ENCODE data around the gene CCNL2. TPM values are rescaled to one million over a fixed set of nuclear protein-coding genes. Genes with fewer than 3 reads are reported as not detected.

CCNL2 gene
- total RNA-seq, 2 donors from 2014 or later: 166 to 180 TPM

GRCh38 chr1:1435911-1436629 lies 36.9 kb upstream of the CCNL2 start:
- Mint-ChIP-seq H3K4me1 (ENCODE audit: low read depth) (peaks cover 6% of the 10 kb centered on the region), H3K27me3 (ENCODE audit: low read depth) (peaks cover 11% of the 10 kb centered on the region), H3K36me3 (ENCODE audit: insufficient read depth in 2 of 2) (no peaks in the 10 kb centered on the region), H3K4me3 (peak overlapping the region; percentile 73 to 74), H3K9me3 (no peaks in the 10 kb centered on the region), H3K27ac (no peak overlapping the region)
- DNase-seq (no peak), ATAC-seq (replicated peaks in 1 of 2) (no peak)

DNA sequence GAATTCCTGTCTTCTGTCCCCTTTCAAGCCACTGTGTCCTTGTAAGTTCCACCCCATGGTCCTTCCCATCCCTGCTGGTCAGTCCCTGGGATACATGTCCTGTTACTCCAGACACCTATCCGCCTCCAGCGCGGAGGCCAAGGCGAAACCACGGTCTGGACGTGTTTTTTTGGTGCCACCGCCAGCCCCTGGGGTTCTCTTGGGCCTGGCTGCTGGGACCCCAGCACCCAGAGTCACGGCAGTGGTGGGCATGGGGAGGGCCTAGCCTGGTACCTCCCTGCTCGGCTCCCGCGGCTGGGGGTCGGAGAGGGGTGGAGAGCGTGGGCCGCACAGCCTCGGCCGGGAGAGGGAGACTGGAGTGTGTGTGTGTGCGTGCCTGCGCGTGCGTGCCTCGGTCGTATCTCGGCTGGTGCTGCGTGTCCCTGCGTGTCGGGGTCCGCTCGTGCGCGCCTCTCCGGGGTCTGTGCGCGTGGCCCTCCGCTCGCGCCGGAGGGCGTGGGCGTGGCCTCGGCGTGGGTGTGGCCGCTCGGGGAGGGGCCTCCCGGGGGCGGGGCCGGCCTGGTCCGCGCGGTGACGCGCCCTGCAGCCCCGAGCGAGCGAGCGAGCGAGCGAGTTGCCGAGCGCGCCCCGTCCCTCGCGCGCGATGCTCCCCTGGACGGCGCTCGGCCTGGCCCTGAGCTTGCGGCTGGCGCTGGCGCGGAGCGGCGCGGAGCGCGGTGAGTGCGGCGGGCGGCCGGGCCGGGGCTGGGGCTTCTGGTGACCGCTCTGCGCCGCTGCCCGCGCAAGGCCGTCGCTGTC lies 36.2 kb upstream of the CCNL2 start, which contains the start of gene VWA1:
Gene VWA1, plus strand, starts transcription at position 585 of the 798 bp plus-strand sequence. Its CDS starts 59 bp downstream, at position 644.
- Mint-ChIP-seq H3K9me3 (no peaks in the 10 kb centered on the region), H3K27ac (no peak within 1 kb of the TSS), H3K4me3 (peak within 1 kb of the TSS; percentile 74 to 82), H3K4me1 (ENCODE audit: low read depth) (no peaks in the 10 kb centered on the region), H3K27me3 (ENCODE audit: low read depth) (peaks cover 11% of the 10 kb centered on the region), H3K36me3 (ENCODE audit: insufficient read depth in 2 of 2) (no peaks in the 10 kb centered on the region)
- DNase-seq: peak; percentile 77 to 84
- peak; percentile 78 to 80 for ATAC-seq (replicated peaks in 1 of 2)

DNA sequence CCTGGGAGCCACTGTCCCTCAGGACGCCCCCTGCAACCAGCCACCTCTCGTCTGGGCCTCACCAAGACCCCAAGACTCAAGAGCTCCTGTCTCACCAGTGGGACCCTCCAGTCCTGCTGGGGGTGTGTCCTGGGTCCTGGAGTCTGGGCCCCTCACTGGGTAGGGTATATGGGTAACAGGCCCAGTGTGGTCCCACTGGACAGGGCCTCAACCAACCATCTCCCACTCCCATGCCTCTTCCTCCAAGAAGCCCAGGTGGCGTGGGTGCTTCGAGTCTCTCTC lies 35.6 kb upstream of the CCNL2 start:
- DNase-seq: no peak
- H3K9me3 Mint-ChIP-seq: no peaks in the 10 kb centered on the region
- H3K4me3 Mint-ChIP-seq: peak overlapping the region; percentile 66 to 82
- peaks cover 11% of the 10 kb centered on the region for H3K27me3 Mint-ChIP-seq (ENCODE audit: low read depth)
- no peaks in the 10 kb centered on the region for H3K36me3 Mint-ChIP-seq (ENCODE audit: insufficient read depth in 2 of 2)
- H3K27ac Mint-ChIP-seq: no peak overlapping the region
- no peak for ATAC-seq (replicated peaks in 1 of 2)
- H3K4me1 Mint-ChIP-seq (ENCODE audit: low read depth): no peaks in the 10 kb centered on the region

DNA sequence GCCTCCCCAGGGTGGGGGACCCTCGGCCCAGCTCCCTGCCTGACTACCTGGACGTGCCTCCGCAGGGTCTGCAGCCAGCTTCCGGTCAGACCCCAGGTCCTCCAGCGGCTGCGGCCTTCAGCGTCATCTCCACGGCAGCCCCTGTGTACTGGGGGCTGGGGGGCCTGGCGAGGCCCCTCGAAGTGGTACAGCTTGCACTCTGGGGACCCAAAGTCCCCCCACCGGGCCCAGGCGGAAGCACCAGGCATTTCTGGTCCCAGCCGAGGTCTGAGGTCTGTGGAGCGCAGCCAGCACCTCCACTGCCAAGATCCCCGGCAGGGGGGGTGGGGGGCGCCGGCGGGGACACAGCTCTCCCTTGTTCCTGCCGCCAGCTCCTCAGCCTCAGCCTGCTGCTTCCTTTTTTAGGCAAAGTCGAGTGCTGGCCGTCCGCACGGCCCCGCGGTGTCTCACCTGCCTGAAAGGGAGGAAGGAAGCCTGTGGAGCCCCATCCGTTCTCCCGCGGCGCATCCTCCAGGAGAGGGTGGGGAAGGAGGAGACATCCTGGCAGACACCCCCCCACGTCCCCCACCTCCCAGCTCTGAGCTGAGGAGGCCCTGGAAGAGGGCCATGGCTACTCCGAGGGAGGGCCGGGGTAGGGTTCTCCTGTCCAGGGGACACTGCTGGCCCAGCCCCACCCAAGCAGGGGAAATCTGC lies 35.1 kb upstream of the CCNL2 start:
- DNase-seq (peak in 1 of 2 donors; percentile 21), ATAC-seq (replicated peaks in 1 of 2) (no peak)
- Mint-ChIP-seq H3K27ac (no peak overlapping the region), H3K9me3 (no peaks in the 10 kb centered on the region), H3K4me1 (ENCODE audit: low read depth) (no peaks in the 10 kb centered on the region), H3K4me3 (peak overlapping the region; percentile 39 to 82), H3K36me3 (ENCODE audit: insufficient read depth in 2 of 2) (no peaks in the 10 kb centered on the region), H3K27me3 (ENCODE audit: low read depth) (peaks cover 11% of the 10 kb centered on the region)

DNA sequence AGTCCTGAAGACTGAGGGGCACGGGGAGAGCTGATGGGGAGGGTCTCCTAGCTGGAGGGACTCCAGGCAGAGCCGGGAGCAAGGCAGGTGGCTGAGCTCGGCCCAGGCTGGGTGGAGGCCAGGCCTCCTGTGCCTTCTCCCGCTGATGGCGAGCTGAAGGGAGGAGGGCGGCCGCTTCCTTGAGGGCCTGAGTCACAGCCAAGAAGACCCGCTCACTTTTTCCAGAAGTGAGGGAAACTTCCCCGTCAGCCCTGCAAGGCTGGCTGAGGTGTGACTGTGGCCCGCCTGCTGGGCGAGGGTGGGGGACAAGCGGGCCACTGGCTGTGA lies 34.6 kb upstream of the CCNL2 start:
- ATAC-seq (replicated peaks in 1 of 2) (peak; percentile 75 to 77), DNase-seq (peak; percentile 64 to 72)
- Mint-ChIP-seq H3K4me3 (peak overlapping the region; percentile 39 to 82), H3K27me3 (ENCODE audit: low read depth) (peaks cover 14% of the 10 kb centered on the region), H3K36me3 (ENCODE audit: insufficient read depth in 2 of 2) (no peaks in the 10 kb centered on the region), H3K9me3 (no peaks in the 10 kb centered on the region), H3K27ac (no peak overlapping the region), H3K4me1 (ENCODE audit: low read depth) (no peaks in the 10 kb centered on the region)

DNA sequence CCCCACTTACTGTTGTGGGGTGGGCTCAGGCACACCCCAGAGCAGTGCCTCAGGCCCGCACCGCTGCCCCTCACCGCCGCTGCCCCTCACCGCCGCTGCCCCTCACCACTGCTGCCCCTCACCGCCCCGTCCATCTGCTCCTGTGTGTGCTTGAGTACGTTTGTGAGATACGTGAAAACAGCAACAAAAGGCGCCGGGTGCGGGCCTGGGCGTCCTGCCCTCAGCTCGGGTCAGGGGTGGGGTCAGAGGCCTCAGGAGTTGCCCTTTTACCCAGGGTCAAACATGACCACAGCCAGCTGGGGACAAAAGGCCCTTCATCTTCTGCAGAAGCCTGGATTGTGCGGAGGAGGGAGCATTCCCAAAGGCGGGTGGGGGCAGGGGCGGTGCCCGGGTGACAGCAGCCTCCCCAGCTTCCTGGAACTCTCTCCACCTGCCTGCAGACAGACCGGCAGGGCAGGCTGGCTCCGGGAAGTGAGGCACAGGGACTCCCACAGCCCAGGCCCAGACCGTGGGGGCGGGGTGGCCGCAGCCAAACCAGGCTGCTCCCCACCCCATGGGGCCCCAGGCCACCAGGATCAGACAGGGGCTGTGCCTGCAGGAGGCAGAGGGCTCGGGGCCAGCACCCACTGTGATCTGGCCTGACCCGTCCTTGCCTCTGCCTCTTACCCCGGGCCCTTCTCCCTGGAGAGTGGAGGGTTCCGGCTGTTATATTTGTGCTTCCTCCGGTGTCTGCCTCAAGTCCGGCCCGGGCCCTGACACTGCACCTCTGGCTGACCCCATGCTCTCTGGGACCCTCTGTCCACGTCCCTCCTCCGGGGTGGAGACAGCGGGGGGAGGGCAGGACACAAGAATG lies 34.0 kb upstream of the CCNL2 start:
- H3K27ac Mint-ChIP-seq: no peak overlapping the region

GRCh38 chr1:1432274-1432950 lies 33.3 kb upstream of the CCNL2 start:
- ATAC-seq (replicated peaks in 1 of 2) (no peak), DNase-seq (no peak)
- no peak overlapping the region for H3K27ac Mint-ChIP-seq
- H3K27me3 Mint-ChIP-seq (ENCODE audit: low read depth): peaks cover 21% of the 10 kb centered on the region
- H3K4me3 Mint-ChIP-seq: no peak overlapping the region
- H3K4me1 Mint-ChIP-seq (ENCODE audit: low read depth): no peaks in the 10 kb centered on the region
- H3K9me3 Mint-ChIP-seq: no peaks in the 10 kb centered on the region
- peaks cover 2% of the 10 kb centered on the region in 2 donors for H3K36me3 Mint-ChIP-seq (ENCODE audit: insufficient read depth in 2 of 2)

More for the DNA sequence above, 34.0 kb upstream of the CCNL2 start:
- no peaks in the 10 kb centered on the region for H3K4me1 Mint-ChIP-seq (ENCODE audit: low read depth)
- no peak for ATAC-seq (replicated peaks in 1 of 2)
- H3K36me3 Mint-ChIP-seq (ENCODE audit: insufficient read depth in 2 of 2): peaks cover 2% of the 10 kb centered on the region in 2 donors
- no peak for DNase-seq
- no peaks in the 10 kb centered on the region for H3K9me3 Mint-ChIP-seq
- H3K27me3 Mint-ChIP-seq (ENCODE audit: low read depth): peaks cover 20% of the 10 kb centered on the region
- peak overlapping the region; percentile 39 to 82 for H3K4me3 Mint-ChIP-seq

DNA sequence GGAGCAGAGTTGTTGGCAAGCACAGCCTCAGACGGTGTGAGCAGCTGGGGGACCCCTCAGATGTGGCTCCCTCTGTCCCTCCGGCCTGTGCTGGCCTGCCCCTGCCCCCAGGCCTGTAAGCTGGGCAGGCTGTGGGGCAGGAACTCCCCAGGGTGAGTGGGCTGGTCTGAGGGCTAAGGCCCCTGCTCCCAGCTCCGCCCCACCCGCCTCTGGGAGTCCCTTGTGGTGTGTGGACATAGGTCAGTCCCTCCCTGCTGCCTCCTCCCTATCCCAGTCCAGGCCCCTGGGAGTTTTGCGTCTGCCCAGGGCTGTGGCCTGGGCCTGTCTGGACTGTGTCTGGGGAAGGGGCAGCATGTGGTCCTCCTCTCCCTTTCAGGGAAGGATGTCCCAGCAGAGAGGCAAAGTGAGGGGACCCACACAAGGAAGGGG lies 32.7 kb upstream of the CCNL2 start:
- ATAC-seq (replicated peaks in 1 of 2) (no peak), DNase-seq (no peak)
- no peaks in the 10 kb centered on the region for H3K9me3 Mint-ChIP-seq
- peaks cover 21% of the 10 kb centered on the region for H3K27me3 Mint-ChIP-seq (ENCODE audit: low read depth)
- H3K4me1 Mint-ChIP-seq (ENCODE audit: low read depth): no peaks in the 10 kb centered on the region
- H3K27ac Mint-ChIP-seq: no peak overlapping the region
- no peak overlapping the region for H3K4me3 Mint-ChIP-seq
- H3K36me3 Mint-ChIP-seq (ENCODE audit: insufficient read depth in 2 of 2): peaks cover 2% of the 10 kb centered on the region in 2 donors

GRCh38 chr1:1430992-1431844 lies 32.1 kb upstream of the CCNL2 start:
- Mint-ChIP-seq H3K27ac (no peak overlapping the region), H3K4me1 (ENCODE audit: low read depth) (no peaks in the 10 kb centered on the region), H3K4me3 (no peak overlapping the region), H3K36me3 (ENCODE audit: insufficient read depth in 2 of 2) (peaks cover 2% of the 10 kb centered on the region in 2 donors), H3K27me3 (ENCODE audit: low read depth) (peaks cover 22% of the 10 kb centered on the region), H3K9me3 (no peaks in the 10 kb centered on the region)
- no peak for DNase-seq
- ATAC-seq (replicated peaks in 1 of 2): no peak

DNA sequence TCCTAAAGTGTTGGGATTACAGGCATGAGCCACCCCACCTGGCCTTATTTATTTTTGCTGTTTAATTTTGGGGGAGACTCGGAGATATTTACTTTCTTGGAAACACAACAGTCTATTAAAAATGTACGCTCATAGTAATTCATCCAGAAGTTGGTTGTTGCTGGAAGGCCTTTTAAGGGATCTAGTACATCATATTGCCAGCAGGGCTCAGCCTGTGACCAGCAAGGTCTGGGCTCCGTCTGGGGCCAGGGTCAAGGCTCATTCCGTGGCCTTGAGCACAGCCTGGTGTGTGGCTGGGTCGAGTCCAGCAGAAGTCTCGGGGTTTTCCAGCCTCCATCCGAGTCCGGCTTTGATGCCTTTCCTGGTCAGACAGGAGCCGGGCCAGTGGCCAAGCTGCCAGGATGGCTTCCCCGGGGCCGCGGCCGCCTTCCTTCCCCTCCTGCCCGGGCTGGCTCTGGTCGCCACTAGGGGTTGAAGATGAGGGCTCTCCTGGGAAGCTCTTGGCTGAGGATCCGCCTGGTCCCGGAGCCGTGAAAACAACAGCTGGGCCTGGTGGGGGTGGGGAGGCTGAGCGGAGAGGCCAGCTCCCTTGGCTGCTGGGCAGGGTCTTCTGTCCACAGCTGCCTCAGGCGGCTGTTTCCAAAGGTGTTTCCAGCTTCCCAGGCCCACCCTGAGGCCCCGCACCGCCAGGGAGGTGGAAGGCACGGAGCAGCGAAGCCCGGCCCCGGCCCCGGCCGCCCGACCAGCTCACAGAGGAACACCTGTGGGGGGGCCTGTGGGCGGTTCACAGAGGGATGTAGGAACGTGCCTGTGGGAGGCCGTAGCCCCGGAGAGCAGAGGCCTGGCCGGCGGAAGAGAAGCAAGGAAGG lies 31.2 kb upstream of the CCNL2 start:
- Mint-ChIP-seq H3K9me3 (no peaks in the 10 kb centered on the region), H3K4me1 (ENCODE audit: low read depth) (no peaks in the 10 kb centered on the region), H3K27ac (no peak overlapping the region), H3K4me3 (no peak overlapping the region), H3K27me3 (ENCODE audit: low read depth) (peaks cover 23% of the 10 kb centered on the region), H3K36me3 (ENCODE audit: insufficient read depth in 2 of 2) (peaks cover 2% of the 10 kb centered on the region in 2 donors)
- no peak for ATAC-seq (replicated peaks in 1 of 2)
- DNase-seq: no peak

- H3K36me3 Mint-ChIP-seq (ENCODE audit: insufficient read depth in 2 of 2): peaks cover 2% of the 10 kb centered on the region in 2 donors
- H3K4me1 Mint-ChIP-seq (ENCODE audit: low read depth): no peaks in the 10 kb centered on the region
- H3K9me3 Mint-ChIP-seq: no peaks in the 10 kb centered on the region
- no peak overlapping the region for H3K4me3 Mint-ChIP-seq
- peaks cover 17% of the 10 kb centered on the region for H3K27me3 Mint-ChIP-seq (ENCODE audit: low read depth)
- no peak overlapping the region for H3K27ac Mint-ChIP-seq
- DNase-seq (no peak), ATAC-seq (replicated peaks in 1 of 2) (no peak)
Observed at GRCh38 chr1:1429671-1430073, 30.5 kb upstream of the CCNL2 start.

Data from activated T-cell treated with anti-CD3 and anti-CD28 coated beads, Interleukin-2, amount 50 U/mL, for 72 hours (primary cell).